Testis (tissue), 2 donors: Measurements from ENCODE around the gene GPC1.

Experiments
- POLR2A ChIP-seq: fragments of 450-650 bp; IDR thresholded peaks from one replicate; pipeline ENCODE4 v1.6.1; 2017; ENCODE audit warnings: antibody characterized with exemption, mild to moderate bottlenecking, moderate library complexity
- TF ChIP-seq, protein P1 (sequence below), 3 experiments: fragments of 450-650 bp in 2 of 3; fragments of 200-600 bp in 1 of 3; sonication (generic) in 1 of 3; IDR thresholded peaks; one replicate each; pipeline ENCODE4 v1.5.1; 2016 to 2019; ENCODE audit warnings: antibody characterized with exemption in 3 of 3, mild to moderate bottlenecking in 2 of 3, moderate library complexity in 1 of 3

- TF ChIP-seq, protein P1, sequence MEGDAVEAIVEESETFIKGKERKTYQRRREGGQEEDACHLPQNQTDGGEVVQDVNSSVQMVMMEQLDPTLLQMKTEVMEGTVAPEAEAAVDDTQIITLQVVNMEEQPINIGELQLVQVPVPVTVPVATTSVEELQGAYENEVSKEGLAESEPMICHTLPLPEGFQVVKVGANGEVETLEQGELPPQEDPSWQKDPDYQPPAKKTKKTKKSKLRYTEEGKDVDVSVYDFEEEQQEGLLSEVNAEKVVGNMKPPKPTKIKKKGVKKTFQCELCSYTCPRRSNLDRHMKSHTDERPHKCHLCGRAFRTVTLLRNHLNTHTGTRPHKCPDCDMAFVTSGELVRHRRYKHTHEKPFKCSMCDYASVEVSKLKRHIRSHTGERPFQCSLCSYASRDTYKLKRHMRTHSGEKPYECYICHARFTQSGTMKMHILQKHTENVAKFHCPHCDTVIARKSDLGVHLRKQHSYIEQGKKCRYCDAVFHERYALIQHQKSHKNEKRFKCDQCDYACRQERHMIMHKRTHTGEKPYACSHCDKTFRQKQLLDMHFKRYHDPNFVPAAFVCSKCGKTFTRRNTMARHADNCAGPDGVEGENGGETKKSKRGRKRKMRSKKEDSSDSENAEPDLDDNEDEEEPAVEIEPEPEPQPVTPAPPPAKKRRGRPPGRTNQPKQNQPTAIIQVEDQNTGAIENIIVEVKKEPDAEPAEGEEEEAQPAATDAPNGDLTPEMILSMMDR (IDR thresholded peaks at IDR 0.05): no peak
- no peak for TF ChIP-seq POLR2A
These were observed 25.5 kb upstream of the GPC1 start for GRCh38 chr2:240410004-240410403.
